GM10266 (cell line): ENCODE measurements around the gene TMEM30B.

Experiments
- DNase-seq: peaks from one replicate; pipeline ENCODE4 v3.0.0; 2012; ENCODE audit errors: extremely low spot score
- TF ChIP-seq, protein P1 (sequence below): IDR thresholded peaks from 2 replicates; pipeline ENCODE4 v1.5.1; 2012; ENCODE audit warnings: mild to moderate bottlenecking, low read depth; ENCODE audit not compliant: control insufficient read depth, insufficient read depth; ENCODE audit errors: missing control alignments

Gene TMEM30B

DNA sequence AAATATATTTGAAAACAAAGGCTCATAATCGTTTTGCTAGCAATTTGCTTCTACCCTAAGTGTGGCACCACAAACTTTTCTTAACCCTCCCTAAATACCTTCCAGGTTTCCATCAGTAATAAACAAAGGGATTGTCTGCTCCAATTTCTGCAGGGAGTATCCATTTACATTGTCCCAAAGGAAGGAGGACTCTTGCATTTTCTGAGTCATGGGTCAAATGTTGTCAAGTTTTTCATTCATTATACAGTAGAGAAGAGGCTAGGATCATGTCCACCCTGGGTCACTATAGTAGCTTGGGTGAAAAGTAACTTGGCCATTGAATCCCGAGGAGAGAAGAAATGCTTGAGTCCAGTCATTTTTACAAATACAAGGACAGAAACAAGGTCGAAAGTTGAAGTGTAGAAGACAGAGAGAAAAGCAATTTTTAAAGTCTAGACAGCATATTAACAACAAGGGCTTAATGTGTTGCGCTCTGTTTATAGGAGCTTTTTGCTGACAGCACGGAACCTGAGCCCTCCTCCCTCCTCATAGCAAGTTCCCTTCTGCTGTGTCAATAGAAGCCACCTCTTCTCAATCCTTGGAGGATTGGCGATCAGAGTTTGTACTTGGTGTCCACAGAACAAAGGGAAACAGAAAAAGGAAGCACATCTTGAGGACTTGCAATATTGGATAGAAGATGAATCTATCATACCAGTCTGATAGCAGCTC, 53.1 kb downstream of the TMEM30B start:
- DNase-seq = no peak
- TF ChIP-seq, protein P1, sequence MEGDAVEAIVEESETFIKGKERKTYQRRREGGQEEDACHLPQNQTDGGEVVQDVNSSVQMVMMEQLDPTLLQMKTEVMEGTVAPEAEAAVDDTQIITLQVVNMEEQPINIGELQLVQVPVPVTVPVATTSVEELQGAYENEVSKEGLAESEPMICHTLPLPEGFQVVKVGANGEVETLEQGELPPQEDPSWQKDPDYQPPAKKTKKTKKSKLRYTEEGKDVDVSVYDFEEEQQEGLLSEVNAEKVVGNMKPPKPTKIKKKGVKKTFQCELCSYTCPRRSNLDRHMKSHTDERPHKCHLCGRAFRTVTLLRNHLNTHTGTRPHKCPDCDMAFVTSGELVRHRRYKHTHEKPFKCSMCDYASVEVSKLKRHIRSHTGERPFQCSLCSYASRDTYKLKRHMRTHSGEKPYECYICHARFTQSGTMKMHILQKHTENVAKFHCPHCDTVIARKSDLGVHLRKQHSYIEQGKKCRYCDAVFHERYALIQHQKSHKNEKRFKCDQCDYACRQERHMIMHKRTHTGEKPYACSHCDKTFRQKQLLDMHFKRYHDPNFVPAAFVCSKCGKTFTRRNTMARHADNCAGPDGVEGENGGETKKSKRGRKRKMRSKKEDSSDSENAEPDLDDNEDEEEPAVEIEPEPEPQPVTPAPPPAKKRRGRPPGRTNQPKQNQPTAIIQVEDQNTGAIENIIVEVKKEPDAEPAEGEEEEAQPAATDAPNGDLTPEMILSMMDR = no peak
